Lower leg skin (tissue), 3 donors: Measurements from ENCODE around the gene OTOP3.

ENCODE experiments used
- POLR2A ChIP-seq, 2 donors: fragments of 450-650 bp; IDR thresholded peaks; one replicate each; pipeline ENCODE4 v1.6.1; 2016 to 2017; ENCODE audit warnings: antibody characterized with exemption in 2 of 2, mild to moderate bottlenecking in 1 of 2, moderate library complexity in 1 of 2
- TF ChIP-seq, protein P1 (sequence below), 3 donors: fragments of 450-650 bp; IDR thresholded peaks; one replicate each; pipeline ENCODE4 v1.5.1; 2016; ENCODE audit warnings: antibody characterized with exemption in 3 of 3, mild to moderate bottlenecking in 3 of 3, moderate library complexity in 2 of 3

DNA sequence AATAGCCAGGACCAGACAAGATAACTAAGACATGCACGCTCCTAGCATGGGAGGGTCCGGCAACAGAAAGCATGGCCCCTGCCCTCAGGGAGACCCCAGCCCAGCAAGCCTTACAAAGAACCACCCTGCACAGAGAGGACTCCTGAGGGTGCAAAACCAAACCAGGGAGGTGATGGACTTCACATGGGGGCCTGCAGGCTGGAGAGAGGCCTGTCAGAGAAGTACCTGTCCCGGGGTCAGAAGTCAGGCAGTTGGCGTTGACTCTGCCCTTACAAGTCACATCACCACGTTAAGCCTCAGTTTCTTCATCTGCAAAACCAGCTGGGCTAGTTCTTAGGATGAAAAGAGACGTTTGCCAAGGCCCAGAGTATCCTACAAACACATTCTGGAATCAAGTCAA, 6.9 kb upstream of the OTOP3 start:
- TF ChIP-seq, protein P1, sequence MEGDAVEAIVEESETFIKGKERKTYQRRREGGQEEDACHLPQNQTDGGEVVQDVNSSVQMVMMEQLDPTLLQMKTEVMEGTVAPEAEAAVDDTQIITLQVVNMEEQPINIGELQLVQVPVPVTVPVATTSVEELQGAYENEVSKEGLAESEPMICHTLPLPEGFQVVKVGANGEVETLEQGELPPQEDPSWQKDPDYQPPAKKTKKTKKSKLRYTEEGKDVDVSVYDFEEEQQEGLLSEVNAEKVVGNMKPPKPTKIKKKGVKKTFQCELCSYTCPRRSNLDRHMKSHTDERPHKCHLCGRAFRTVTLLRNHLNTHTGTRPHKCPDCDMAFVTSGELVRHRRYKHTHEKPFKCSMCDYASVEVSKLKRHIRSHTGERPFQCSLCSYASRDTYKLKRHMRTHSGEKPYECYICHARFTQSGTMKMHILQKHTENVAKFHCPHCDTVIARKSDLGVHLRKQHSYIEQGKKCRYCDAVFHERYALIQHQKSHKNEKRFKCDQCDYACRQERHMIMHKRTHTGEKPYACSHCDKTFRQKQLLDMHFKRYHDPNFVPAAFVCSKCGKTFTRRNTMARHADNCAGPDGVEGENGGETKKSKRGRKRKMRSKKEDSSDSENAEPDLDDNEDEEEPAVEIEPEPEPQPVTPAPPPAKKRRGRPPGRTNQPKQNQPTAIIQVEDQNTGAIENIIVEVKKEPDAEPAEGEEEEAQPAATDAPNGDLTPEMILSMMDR (IDR thresholded peaks at IDR 0.05) = no peak
- no peak for TF ChIP-seq POLR2A (IDR thresholded peaks at IDR 0.05)
